ENCODE measurements around the gene GALNT2.

Gene GALNT2

GRCh38 chr1:230321341-230321740, 254.3 kb downstream of the GALNT2 start:
- no peak for DNase-seq
- Histone ChIP-seq H3K23ac (ENCODE audit: low read length) (no peak overlapping the region), H3K4me2 (ENCODE audit: low read length) (no peak overlapping the region), H3K27me3 (ENCODE audit: insufficient read depth, low read length, poor library complexity) (no peaks in the 10 kb centered on the region), H3K79me1 (ENCODE audit: low read length) (no peaks in the 10 kb centered on the region), H2BK5ac (ENCODE audit: low read length) (no peak overlapping the region), H3K4me3 (ENCODE audit: low read length) (no peak overlapping the region), H2BK15ac (replicated peaks; ENCODE audit: low read depth) (no peak overlapping the region), H2BK120ac (ENCODE audit: low read depth, low read length) (no peak overlapping the region), H3K4me1 (ENCODE audit: control insufficient read depth, low read depth, low read length) (no peaks in the 10 kb centered on the region), H3K56ac (ENCODE audit: low read length) (no peak overlapping the region), H3K36me3 (ENCODE audit: control insufficient read depth, insufficient read depth, low read length) (no peaks in the 10 kb centered on the region), H3K79me2 (ENCODE audit: control insufficient read depth, insufficient read depth, low read length) (no peaks in the 10 kb centered on the region), H3K4ac (ENCODE audit: low read depth, low read length) (no peak overlapping the region), H3K9ac (ENCODE audit: low read length) (no peak overlapping the region), H3K27ac (ENCODE audit: low read depth, low read length) (no peak overlapping the region), H2AK5ac (ENCODE audit: low read length) (no peak overlapping the region), H3K18ac (ENCODE audit: low read length) (no peak overlapping the region), H4K8ac (ENCODE audit: low read depth, low read length) (no peak overlapping the region), H4K5ac (ENCODE audit: low read length) (no peak overlapping the region)
- no CpG with 5 or more reads among the region's 9 CpGs for WGBS (ENCODE audit: extremely low coverage, insufficient coverage, low lambda C conversion rate)

GRCh38 chr1:230321741-230322420, 254.8 kb downstream of the GALNT2 start:
- Histone ChIP-seq H3K79me1 (ENCODE audit: low read length) (no peaks in the 10 kb centered on the region), H2BK15ac (replicated peaks; ENCODE audit: low read depth) (no peak overlapping the region), H3K27me3 (ENCODE audit: insufficient read depth, low read length, poor library complexity) (no peaks in the 10 kb centered on the region), H4K8ac (ENCODE audit: low read depth, low read length) (no peak overlapping the region), H3K4me3 (ENCODE audit: low read length) (no peak overlapping the region), H3K9ac (ENCODE audit: low read length) (no peak overlapping the region), H2BK5ac (ENCODE audit: low read length) (no peak overlapping the region), H3K56ac (ENCODE audit: low read length) (no peak overlapping the region), H3K18ac (ENCODE audit: low read length) (no peak overlapping the region), H3K4me1 (ENCODE audit: control insufficient read depth, low read depth, low read length) (no peaks in the 10 kb centered on the region), H3K4ac (ENCODE audit: low read depth, low read length) (no peak overlapping the region), H3K36me3 (ENCODE audit: control insufficient read depth, insufficient read depth, low read length) (no peaks in the 10 kb centered on the region), H3K27ac (ENCODE audit: low read depth, low read length) (no peak overlapping the region), H3K79me2 (ENCODE audit: control insufficient read depth, insufficient read depth, low read length) (no peaks in the 10 kb centered on the region), H3K4me2 (ENCODE audit: low read length) (no peak overlapping the region), H2AK5ac (ENCODE audit: low read length) (no peak overlapping the region), H4K5ac (ENCODE audit: low read length) (no peak overlapping the region), H2BK120ac (ENCODE audit: low read depth, low read length) (no peak overlapping the region), H3K23ac (ENCODE audit: low read length) (no peak overlapping the region)
- WGBS (ENCODE audit: extremely low coverage, insufficient coverage, low lambda C conversion rate) = no CpG with 5 or more reads among the region's 18 CpGs
- DNase-seq = no peak

- no peak overlapping the region for H3K4ac ChIP-seq (ENCODE audit: low read depth, low read length)
- no peaks in the 10 kb centered on the region for H3K27me3 ChIP-seq (ENCODE audit: insufficient read depth, low read length, poor library complexity)
- H3K4me2 ChIP-seq (ENCODE audit: low read length) = no peak overlapping the region
- no peak overlapping the region for H3K9ac ChIP-seq (ENCODE audit: low read length)
- no peak overlapping the region for H2BK15ac ChIP-seq (replicated peaks; ENCODE audit: low read depth)
- no peak overlapping the region for H2AK5ac ChIP-seq (ENCODE audit: low read length)
- no peak overlapping the region for H2BK5ac ChIP-seq (ENCODE audit: low read length)
- no peaks in the 10 kb centered on the region for H3K79me1 ChIP-seq (ENCODE audit: low read length)
- H3K79me2 ChIP-seq (ENCODE audit: control insufficient read depth, insufficient read depth, low read length) = no peaks in the 10 kb centered on the region
- no peaks in the 10 kb centered on the region for H3K4me1 ChIP-seq (ENCODE audit: control insufficient read depth, low read depth, low read length)
- H3K36me3 ChIP-seq (ENCODE audit: control insufficient read depth, insufficient read depth, low read length) = no peaks in the 10 kb centered on the region
- H3K18ac ChIP-seq (ENCODE audit: low read length) = no peak overlapping the region
- H2BK120ac ChIP-seq (ENCODE audit: low read depth, low read length) = no peak overlapping the region
- WGBS (ENCODE audit: extremely low coverage, insufficient coverage, low lambda C conversion rate) = no CpG with 5 or more reads among the region's 15 CpGs
- H4K5ac ChIP-seq (ENCODE audit: low read length) = no peak overlapping the region
- no peak overlapping the region for H3K27ac ChIP-seq (ENCODE audit: low read depth, low read length)
- no peak overlapping the region for H3K23ac ChIP-seq (ENCODE audit: low read length)
- DNase-seq = no peak
- H4K8ac ChIP-seq (ENCODE audit: low read depth, low read length) = no peak overlapping the region
- H3K56ac ChIP-seq (ENCODE audit: low read length) = no peak overlapping the region
- H3K4me3 ChIP-seq (ENCODE audit: low read length) = no peak overlapping the region
Observed at GRCh38 chr1:230322421-230322756, 255.4 kb downstream of the GALNT2 start.

GRCh38 chr1:230322967-230323547, 256.0 kb downstream of the GALNT2 start:
- Histone ChIP-seq H3K4me3 (ENCODE audit: low read length) (no peak overlapping the region), H3K36me3 (ENCODE audit: control insufficient read depth, insufficient read depth, low read length) (no peaks in the 10 kb centered on the region), H2AK5ac (ENCODE audit: low read length) (no peak overlapping the region), H3K18ac (ENCODE audit: low read length) (no peak overlapping the region), H3K23ac (ENCODE audit: low read length) (no peak overlapping the region), H3K4me1 (ENCODE audit: control insufficient read depth, low read depth, low read length) (no peaks in the 10 kb centered on the region), H3K4ac (ENCODE audit: low read depth, low read length) (no peak overlapping the region), H3K56ac (ENCODE audit: low read length) (no peak overlapping the region), H3K79me1 (ENCODE audit: low read length) (no peaks in the 10 kb centered on the region), H3K4me2 (ENCODE audit: low read length) (no peak overlapping the region), H3K27me3 (ENCODE audit: insufficient read depth, low read length, poor library complexity) (no peaks in the 10 kb centered on the region), H3K9ac (ENCODE audit: low read length) (no peak overlapping the region), H3K27ac (ENCODE audit: low read depth, low read length) (no peak overlapping the region), H4K8ac (ENCODE audit: low read depth, low read length) (no peak overlapping the region), H2BK5ac (ENCODE audit: low read length) (no peak overlapping the region), H3K79me2 (ENCODE audit: control insufficient read depth, insufficient read depth, low read length) (no peaks in the 10 kb centered on the region), H2BK120ac (ENCODE audit: low read depth, low read length) (no peak overlapping the region), H2BK15ac (replicated peaks; ENCODE audit: low read depth) (no peak overlapping the region), H4K5ac (ENCODE audit: low read length) (no peak overlapping the region)
- no peak for DNase-seq
- WGBS (ENCODE audit: extremely low coverage, insufficient coverage, low lambda C conversion rate) = no CpG with 5 or more reads among the region's 23 CpGs

GRCh38 chr1:230323686-230324085, 256.6 kb downstream of the GALNT2 start:
- Histone ChIP-seq H3K56ac (ENCODE audit: low read length) (no peak overlapping the region), H4K5ac (ENCODE audit: low read length) (no peak overlapping the region), H4K8ac (ENCODE audit: low read depth, low read length) (no peak overlapping the region), H2BK5ac (ENCODE audit: low read length) (no peak overlapping the region), H3K79me1 (ENCODE audit: low read length) (no peaks in the 10 kb centered on the region), H3K4me3 (ENCODE audit: low read length) (no peak overlapping the region), H2BK15ac (replicated peaks; ENCODE audit: low read depth) (no peak overlapping the region), H3K79me2 (ENCODE audit: control insufficient read depth, insufficient read depth, low read length) (no peaks in the 10 kb centered on the region), H2BK120ac (ENCODE audit: low read depth, low read length) (no peak overlapping the region), H2AK5ac (ENCODE audit: low read length) (no peak overlapping the region), H3K23ac (ENCODE audit: low read length) (no peak overlapping the region), H3K18ac (ENCODE audit: low read length) (no peak overlapping the region), H3K36me3 (ENCODE audit: control insufficient read depth, insufficient read depth, low read length) (no peaks in the 10 kb centered on the region), H3K27me3 (ENCODE audit: insufficient read depth, low read length, poor library complexity) (no peaks in the 10 kb centered on the region), H3K4me2 (ENCODE audit: low read length) (no peak overlapping the region), H3K4ac (ENCODE audit: low read depth, low read length) (no peak overlapping the region), H3K9ac (ENCODE audit: low read length) (no peak overlapping the region), H3K4me1 (ENCODE audit: control insufficient read depth, low read depth, low read length) (no peaks in the 10 kb centered on the region), H3K27ac (ENCODE audit: low read depth, low read length) (no peak overlapping the region)
- WGBS (ENCODE audit: extremely low coverage, insufficient coverage, low lambda C conversion rate) = no CpG with 5 or more reads among the region's 9 CpGs
- no peak for DNase-seq

Data from mesendoderm (in vitro differentiated cells).